ENCODE results near the gene DCD.

GRCh38 chr12:54678131-54678530 lies 30.0 kb upstream of the DCD start:
- TF ChIP-seq RFX5 (IDR thresholded peaks at IDR 0.05; ENCODE audit: borderline replicate concordance, low read depth, low read length) (no peak), CEBPB (IDR thresholded peaks at IDR 0.05; ENCODE audit: low read depth, low read length) (no peak), CTCF (IDR thresholded peaks at IDR 0.05; ENCODE audit: control extremely low read depth in 1 of 3, insufficient read depth in 1 of 3, low read depth in 1 of 3, low read length in 3 of 3) (no peak), JUND (IDR thresholded peaks at IDR 0.05; ENCODE audit: low read length) (no peak), ZNF274 (IDR thresholded peaks at IDR 0.05; ENCODE audit: borderline replicate concordance, extremely low read depth, low read length) (no peak), HDAC6 (IDR thresholded peaks at IDR 0.05; ENCODE audit: low read depth, low read length) (no peak), POLR2A (IDR thresholded peaks at IDR 0.05; ENCODE audit: control extremely low read depth in 1 of 2, low read depth in 2 of 2, low read length in 2 of 2) (no peak), EZH2 (IDR thresholded peaks at IDR 0.05; ENCODE audit: low read depth, low read length, severe bottlenecking) (no peak), YY1 (IDR thresholded peaks at IDR 0.05; ENCODE audit: low read depth, low read length) (no peak), ASH2L (IDR thresholded peaks at IDR 0.05; ENCODE audit: low read length) (no peak)
